GM18517 (cell line): ENCODE measurements around the gene FGF8.
"Not testable (repeated sequence)": the region's sequence is repeated elsewhere in the genome, so short reads cannot be mapped to it uniquely, and the experiment has no call there.

Source experiments
- ATAC-seq: cut with Tn5 transposase; IDR thresholded peaks from one replicate; pipeline ENCODE4 v1.9.1; 2021; ENCODE audit warnings: mild to moderate bottlenecking, moderate library complexity; ENCODE audit not compliant: unreplicated experiment

Gene FGF8

GRCh38 chr10:101775273-101776160, at the start of gene FGF8:
TSS of gene FGF8 (minus strand) at chr10:101776114. CDS start at chr10:101775900, 214 bp downstream.
- no peak for ATAC-seq

- ATAC-seq, result no peak
Measured at GRCh38 chr10:101824736-101825135, 48.8 kb upstream of the FGF8 start.

GRCh38 chr10:101818872-101819633, 43.1 kb upstream of the FGF8 start:
- peak; percentile 23 for ATAC-seq

- peak; percentile 80 for ATAC-seq
Measured at GRCh38 chr10:101818119-101818871, 42.4 kb upstream of the FGF8 start, which contains the start of gene OGA. TSS of gene OGA (minus strand) at chr10:101818444. CDS start at chr10:101818022, 422 bp downstream.

- ATAC-seq, result no peak
Measured at GRCh38 chr10:101817337-101818118, 41.6 kb upstream of the FGF8 start.

- no peak for ATAC-seq
Measured at GRCh38 chr10:101816913-101817336, 41.0 kb upstream of the FGF8 start.

- ATAC-seq, result no peak
Measured at GRCh38 chr10:101816376-101816775, 40.5 kb upstream of the FGF8 start.

- no peak for ATAC-seq
Measured at GRCh38 chr10:101814466-101815071, 38.7 kb upstream of the FGF8 start.

GRCh38 chr10:101812606-101813005, 36.7 kb upstream of the FGF8 start:
- no peak for ATAC-seq

- ATAC-seq, result no peak
Measured at GRCh38 chr10:101807158-101807557, 31.2 kb upstream of the FGF8 start.

- ATAC-seq, result no peak
Measured at GRCh38 chr10:101803511-101803910, 27.6 kb upstream of the FGF8 start.

- ATAC-seq, result no peak
Measured at GRCh38 chr10:101797403-101798059, 21.6 kb upstream of the FGF8 start.

GRCh38 chr10:101793526-101793925, 17.6 kb upstream of the FGF8 start:
- no peak for ATAC-seq

GRCh38 chr10:101789686-101790085, 13.8 kb upstream of the FGF8 start:
- no peak for ATAC-seq

- ATAC-seq, result not testable (repeated sequence)
Measured at GRCh38 chr10:101789231-101789630, 13.3 kb upstream of the FGF8 start.

GRCh38 chr10:101785801-101786200, 9.9 kb upstream of the FGF8 start:
- no peak for ATAC-seq

GRCh38 chr10:101784558-101784957, 8.6 kb upstream of the FGF8 start:
- ATAC-seq, result no peak

GRCh38 chr10:101783736-101784118, 7.8 kb upstream of the FGF8 start:
- ATAC-seq, result no peak
